ENCODE results near the gene LSAMP. TPM values are rescaled to one million over a fixed set of nuclear protein-coding genes. Genes with fewer than 3 reads are reported as not detected.

The LSAMP gene
- total and polyA plus RNA-seq, 2 of the 8 experiments (the other 6 are each of a cell fraction or from before 2014, with no cell fraction given) = 1.8 to 5.7 TPM

DNA sequence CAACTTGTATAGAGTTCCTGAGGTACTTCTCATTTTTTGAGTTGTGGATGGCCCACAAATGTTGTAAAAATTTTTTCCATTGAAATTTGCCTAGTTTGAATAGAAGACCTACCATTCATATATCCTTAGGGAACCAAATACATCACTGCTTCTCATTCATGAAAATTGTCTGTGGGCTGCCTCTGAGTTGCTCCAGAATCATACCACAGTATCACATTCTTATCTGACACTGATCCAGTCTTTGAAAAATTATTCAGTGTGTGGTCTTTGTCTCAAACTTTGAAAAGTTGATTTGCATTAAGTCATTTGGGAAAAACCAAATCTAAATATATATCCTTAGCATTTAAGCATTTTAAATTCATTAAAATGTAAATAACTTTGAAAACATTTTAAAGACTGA lies 321.1 kb downstream of the LSAMP start:
- Histone ChIP-seq H2BK15ac (ENCODE audit: low read length) (no peak overlapping the region), H2BK5ac (ENCODE audit: low read depth, low read length) (no peak overlapping the region), H3K18ac (ENCODE audit: extremely low read depth, low read length) (no peak overlapping the region), H3K23ac (ENCODE audit: insufficient read length) (peak overlapping the region; percentile 92), H4K91ac (replicated peaks; ENCODE audit: insufficient read length, low read length) (no peak overlapping the region), H3K4me1 (replicated peaks in 1 of 4; ENCODE audit: control insufficient read depth in 3 of 4, insufficient read depth in 4 of 4, low read length in 3 of 4) (peaks cover 0 to 5% (median 0%) of the 10 kb centered on the region in 4 experiments; a peak in 1 of 7 replicates), H2AFZ (ENCODE audit: low read length) (no peak overlapping the region), H2BK120ac (replicated peaks; ENCODE audit: low read depth, low read length) (no peak overlapping the region), H3K4me2 (ENCODE audit: insufficient read depth in 1 of 2, low read depth in 2 of 2, low read length in 2 of 2) (no peak overlapping the region), H3K36me3 (ENCODE audit: control insufficient read depth in 2 of 4, insufficient read depth in 4 of 4, low read length in 3 of 4) (no peaks in the 10 kb centered on the region), H3K9me3 (ENCODE audit: insufficient read depth in 2 of 2, low read depth in 1 of 2, low read length in 1 of 2) (no peaks in the 10 kb centered on the region), H3K27ac (ENCODE audit: low read depth, low read length) (no peak overlapping the region), H4K8ac (ENCODE audit: extremely low read depth, insufficient read depth, low read length) (no peak overlapping the region), H3K79me1 (ENCODE audit: low read depth, low read length) (no peaks in the 10 kb centered on the region; the same call in 1 of the 2 replicates), H3K14ac (ENCODE audit: insufficient read length) (no peak overlapping the region), H4K20me1 (replicated peaks in 1 of 2; ENCODE audit: control insufficient read depth in 1 of 2, insufficient read depth in 2 of 2, low read length in 2 of 2) (no peaks in the 10 kb centered on the region), H3K9ac (replicated peaks in 1 of 4; ENCODE audit: extremely low read depth in 1 of 4, low read depth in 3 of 4, low read length in 3 of 4) (no peak overlapping the region), H3K27me3 (replicated peaks in 1 of 4; ENCODE audit: control insufficient read depth in 3 of 4, extremely low read depth in 1 of 4, insufficient read depth in 3 of 4, low read length in 3 of 4) (peaks cover 0 to 1% (median 0%) of the 10 kb centered on the region in 4 experiments; a peak in 1 of 7 replicates), H3K23me2 (ENCODE audit: low read depth, low read length) (no peaks in the 10 kb centered on the region), H3K4me3 (ENCODE audit: extremely low read depth in 1 of 4, insufficient read depth in 2 of 4, low read depth in 3 of 4, low read length in 4 of 4) (no peak overlapping the region), H3K79me2 (ENCODE audit: control insufficient read depth in 1 of 2, insufficient read depth in 2 of 2, low read length in 2 of 2) (no peaks in the 10 kb centered on the region), H2BK12ac (ENCODE audit: low read depth, low read length) (no peak overlapping the region), H3K4ac (replicated peaks; ENCODE audit: insufficient read length, low read depth, low read length) (no peak overlapping the region), H2BK20ac (ENCODE audit: low read length) (no peak overlapping the region), H2AK5ac (ENCODE audit: low read depth, low read length) (no peak overlapping the region), H3K56ac (replicated peaks; ENCODE audit: insufficient read length, low read depth, low read length) (no peak overlapping the region), H4K5ac (ENCODE audit: insufficient read length, low read depth, low read length) (no peak overlapping the region)
- DNase-seq (ENCODE audit: low read depth in 1 of 2, low spot score in 2 of 2) (no peak), FAIRE-seq (no peak)
- TF ChIP-seq CBX8 (IDR thresholded peaks at IDR 0.05; ENCODE audit: borderline replicate concordance, low read depth, low read length) (no peak), EZH2 (IDR thresholded peaks at IDR 0.05; ENCODE audit: low read depth, low read length, severe bottlenecking) (no peak), NANOG (IDR thresholded peaks at IDR 0.05; ENCODE audit: insufficient read depth, low read depth, low read length, poor library complexity, severe bottlenecking) (no peak), RXRA (IDR thresholded peaks at IDR 0.05; ENCODE audit: insufficient read depth, low read depth, low read length) (no peak), RBBP5 (IDR thresholded peaks at IDR 0.05; ENCODE audit: borderline replicate concordance, low read depth, low read length) (no peak), SP2 (IDR thresholded peaks at IDR 0.05; ENCODE audit: low read length) (no peak), TBP (IDR thresholded peaks at IDR 0.05; ENCODE audit: low read depth, low read length) (no peak), GABPA (IDR thresholded peaks at IDR 0.05; ENCODE audit: borderline replicate concordance, insufficient read depth, low read length) (no peak), SIX5 (IDR thresholded peaks at IDR 0.05; ENCODE audit: low read depth, low read length) (no peak), HDAC6 (IDR thresholded peaks at IDR 0.05; ENCODE audit: low read depth, low read length) (no peak), FOSL1 (IDR thresholded peaks at IDR 0.05; ENCODE audit: insufficient read depth, low read depth, low read length) (no peak), JUND (IDR thresholded peaks at IDR 0.05; ENCODE audit: low read length) (no peak)
- TF ChIP-seq, protein P1, sequence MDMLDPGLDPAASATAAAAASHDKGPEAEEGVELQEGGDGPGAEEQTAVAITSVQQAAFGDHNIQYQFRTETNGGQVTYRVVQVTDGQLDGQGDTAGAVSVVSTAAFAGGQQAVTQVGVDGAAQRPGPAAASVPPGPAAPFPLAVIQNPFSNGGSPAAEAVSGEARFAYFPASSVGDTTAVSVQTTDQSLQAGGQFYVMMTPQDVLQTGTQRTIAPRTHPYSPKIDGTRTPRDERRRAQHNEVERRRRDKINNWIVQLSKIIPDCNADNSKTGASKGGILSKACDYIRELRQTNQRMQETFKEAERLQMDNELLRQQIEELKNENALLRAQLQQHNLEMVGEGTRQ (IDR thresholded peaks at IDR 0.05; ENCODE audit: low read length) = no peak
- ChIA-PET POLR2A (ENCODE audit: partially characterized antibody) (no interaction called here), CTCF (ENCODE audit: partially characterized antibody) (no interaction called here)

Measured in H1 (cell line).